IMR-90 (cell line): ENCODE results near the gene MAGI2. TPM values are rescaled to one million over a fixed set of nuclear protein-coding genes. Genes with fewer than 3 reads are reported as not detected.
A peak's percentile ranks its signal among the peaks of the same experiment; 100 is the strongest.

Source experiments
- ATAC-seq: fragments of 200-7000 bp; cut with Tn5 transposase; 2 replicates; pipeline ENCODE4 v1.9.1; 2020; ENCODE audit warnings: low read depth, mild to moderate bottlenecking, moderate library complexity
- BruUV-seq: library from RNA; stranded (reverse); fragments of 400-500 nt; replicated peaks from 2 replicates; lab custom pipeline; 2021; lab: Mats Ljungman, UMichigan
- CTCF ChIA-PET: fragments of 300-600 bp; formaldehyde crosslinking; extraction: SDS; loops from one replicate; lab custom pipeline; 2021; ENCODE audit warnings: antibody characterized with exemption; lab: Yijun Ruan, JAX
- POLR2A ChIA-PET: fragments of 300-600 bp; sonication (Branson Sonifier 250); formaldehyde crosslinking; loops from one replicate; lab custom pipeline; 2022; ENCODE audit warnings: antibody characterized with exemption; ENCODE audit not compliant: unreplicated experiment; lab: Charles Lee
- DNase-seq: peaks from one replicate; pipeline ENCODE4 v3.0.0; 2013
- H2AFZ ChIP-seq: replicated peaks from 2 replicates; pipeline ENCODE3; 2013; ENCODE audit warnings: low read length, mild to moderate bottlenecking; ENCODE audit not compliant: poor library complexity
- H2AK5ac ChIP-seq: 2 replicates; pipeline ENCODE4 v1.6.1; 2013; ENCODE audit warnings: low read depth, low read length, inconsistent platforms
- H2AK9ac ChIP-seq: replicated peaks from 2 replicates; pipeline ENCODE3; 2013; ENCODE audit warnings: mild to moderate bottlenecking, low read depth, low read length, moderate library complexity; ENCODE audit not compliant: poor library complexity
- H2BK120ac ChIP-seq: 2 replicates; pipeline ENCODE4 v1.6.1; 2013; ENCODE audit warnings: low read depth, low read length, inconsistent platforms
- H2BK15ac ChIP-seq: 3 replicates; pipeline ENCODE4 v1.6.1; 2013; ENCODE audit warnings: low read depth, low read length, inconsistent platforms
- H2BK20ac ChIP-seq: 2 replicates; pipeline ENCODE4 v1.6.1; 2013; ENCODE audit warnings: low read depth, mild to moderate bottlenecking, inconsistent platforms, low read length, moderate library complexity
- H2BK5ac ChIP-seq: 2 replicates; pipeline ENCODE4 v1.6.1; 2013; ENCODE audit warnings: mild to moderate bottlenecking, low read depth, low read length, inconsistent platforms; ENCODE audit not compliant: poor library complexity, severe bottlenecking
- H3K14ac ChIP-seq: replicated peaks from 2 replicates; pipeline ENCODE4 v1.6.1; 2013; ENCODE audit warnings: low read depth, low read length, inconsistent platforms
- H3K18ac ChIP-seq: 2 replicates; pipeline ENCODE4 v1.6.1; 2013; ENCODE audit warnings: low read depth, low read length, control low read depth
- H3K23ac ChIP-seq: 2 replicates; pipeline ENCODE4 v1.6.1; 2013; ENCODE audit warnings: low read depth, low read length, inconsistent platforms
- H3K27ac ChIP-seq: 2 replicates; pipeline ENCODE4 v1.5.1; 2013; ENCODE audit warnings: mild to moderate bottlenecking, control low read depth, low read length; ENCODE audit not compliant: insufficient read depth
- H3K27me3 ChIP-seq: 2 replicates; pipeline ENCODE4 v1.6.1; 2013; ENCODE audit warnings: low read length; ENCODE audit not compliant: control insufficient read depth, insufficient read depth
- H3K36me3 ChIP-seq: 2 replicates; pipeline ENCODE4 v1.6.1; 2013; ENCODE audit warnings: low read length, mixed read lengths; ENCODE audit not compliant: control insufficient read depth, insufficient read depth
- H3K4ac ChIP-seq: 2 replicates; pipeline ENCODE4 v1.6.1; 2013; ENCODE audit warnings: low read depth, low read length, inconsistent platforms
- H3K4me1 ChIP-seq: 2 replicates; pipeline ENCODE4 v1.6.1; 2013; ENCODE audit warnings: low read length, mixed read lengths; ENCODE audit not compliant: control insufficient read depth, insufficient read depth
- H3K4me2 ChIP-seq: 2 replicates; pipeline ENCODE4 v1.6.1; 2013; ENCODE audit warnings: low read depth, mild to moderate bottlenecking, control low read depth, low read length, moderate library complexity
- H3K4me3 ChIP-seq: 2 replicates; pipeline ENCODE4 v1.5.1; 2013; ENCODE audit warnings: low read depth, mild to moderate bottlenecking, control low read depth, low read length, moderate library complexity; ENCODE audit not compliant: insufficient read depth
- H3K56ac ChIP-seq: 2 replicates; pipeline ENCODE4 v1.6.1; 2013; ENCODE audit warnings: low read length, inconsistent platforms; ENCODE audit not compliant: insufficient read depth; ENCODE audit errors: extremely low read depth
- H3K79me1 ChIP-seq, 2 experiments: 2 replicates each; pipeline ENCODE4 v1.6.1; 2013; ENCODE audit warnings: low read length in 2 of 2, inconsistent platforms in 1 of 2, low read depth in 1 of 2
- H3K9ac ChIP-seq: 2 replicates; pipeline ENCODE4 v1.6.1; 2013; ENCODE audit warnings: low read depth, low read length, control low read depth
- H3K9me1 ChIP-seq: 2 replicates; pipeline ENCODE4 v1.6.1; 2013; ENCODE audit warnings: low read length, inconsistent platforms; ENCODE audit not compliant: insufficient read depth
- H3K9me3 ChIP-seq: 2 replicates; pipeline ENCODE4 v1.6.1; 2013; ENCODE audit warnings: low read length; ENCODE audit not compliant: control insufficient read depth, insufficient read depth
- H4K20me1 ChIP-seq: 2 replicates; pipeline ENCODE4 v1.6.1; 2013; ENCODE audit warnings: low read length, inconsistent platforms; ENCODE audit not compliant: insufficient read depth
- H4K5ac ChIP-seq: 2 replicates; pipeline ENCODE4 v1.6.1; 2013; ENCODE audit warnings: mild to moderate bottlenecking, low read depth, low read length, control low read depth
- H4K8ac ChIP-seq, 2 experiments: 2 replicates each; pipeline ENCODE4 v1.6.1; 2013; ENCODE audit warnings: low read depth in 2 of 2, low read length in 2 of 2, control low read depth in 1 of 2, inconsistent platforms in 1 of 2
- H4K91ac ChIP-seq: 2 replicates; pipeline ENCODE4 v1.6.1; 2013; ENCODE audit warnings: low read depth, low read length, inconsistent platforms; ENCODE audit not compliant: insufficient read depth
- BHLHE40 ChIP-seq: fragments of 150-350 bp; IDR thresholded peaks from 2 replicates; pipeline ENCODE4 v1.6.1; 2016; ENCODE audit warnings: mild to moderate bottlenecking, low read depth, low read length
- CEBPB ChIP-seq: IDR thresholded peaks from 2 replicates; pipeline ENCODE4 v1.6.1; 2012; ENCODE audit warnings: low read depth, low read length, improper control_type of control experiment
- CHD1 ChIP-seq: IDR thresholded peaks from 2 replicates; pipeline ENCODE4 v1.6.1; 2012; ENCODE audit warnings: low read depth, low read length, improper control_type of control experiment
- CTCF ChIP-seq: conservative IDR thresholded peaks from 2 replicates; pipeline ENCODE4 v1.5.1; 2012; ENCODE audit warnings: mild to moderate bottlenecking, low read depth, low read length, improper control_type of control experiment
- FOS ChIP-seq: fragments of 150-350 bp; IDR thresholded peaks from 2 replicates; pipeline ENCODE4 v1.6.1; 2016; ENCODE audit warnings: low read depth, low read length
- MAFK ChIP-seq: IDR thresholded peaks from 2 replicates; pipeline ENCODE4 v1.6.1; 2012; ENCODE audit warnings: low read depth, low read length, improper control_type of control experiment
- MAZ ChIP-seq: IDR thresholded peaks from 2 replicates; pipeline ENCODE4 v1.6.1; 2012; ENCODE audit warnings: low read depth, mild to moderate bottlenecking, low read length, improper control_type of control experiment, moderate library complexity, borderline replicate concordance
- MXI1 ChIP-seq: IDR thresholded peaks from 2 replicates; pipeline ENCODE4 v1.6.1; 2012; ENCODE audit warnings: low read depth, mild to moderate bottlenecking, low read length, moderate library complexity, borderline replicate concordance
- NFE2L2 ChIP-seq: fragments of 150-350 bp; IDR thresholded peaks from 2 replicates; pipeline ENCODE4 v1.6.1; 2016; ENCODE audit warnings: low read depth, mild to moderate bottlenecking, low read length
- POLR2A ChIP-seq: IDR thresholded peaks from 2 replicates; pipeline ENCODE4 v1.6.1; 2012; ENCODE audit warnings: mild to moderate bottlenecking, low read depth, low read length
- RAD21 ChIP-seq: IDR thresholded peaks from 2 replicates; pipeline ENCODE4 v1.6.1; 2012; ENCODE audit warnings: low read length, improper control_type of control experiment
- RCOR1 ChIP-seq: IDR thresholded peaks from 2 replicates; pipeline ENCODE4 v1.6.1; 2012; ENCODE audit warnings: mild to moderate bottlenecking, low read length, improper control_type of control experiment; ENCODE audit not compliant: insufficient replicate concordance
- RFX5 ChIP-seq: IDR thresholded peaks from 2 replicates; pipeline ENCODE4 v1.8.0; 2012; ENCODE audit warnings: low read depth, mild to moderate bottlenecking, low read length, moderate library complexity
- SMC3 ChIP-seq: fragments of 150-350 bp; IDR thresholded peaks from 2 replicates; pipeline ENCODE4 v1.6.1; 2016; ENCODE audit warnings: low read depth, mild to moderate bottlenecking, antibody characterized with exemption, low read length, moderate library complexity
- USF2 ChIP-seq: fragments of 150-350 bp; IDR thresholded peaks from 2 replicates; pipeline ENCODE4 v1.6.1; 2017; ENCODE audit warnings: mild to moderate bottlenecking, antibody characterized with exemption, low read length, low read depth
- WGBS, 2 experiments: methylation state at CpG; one replicate each; pipeline versions ENCODE4 v1.1.5 to v1.1.7; 2013; ENCODE audit warnings: missing lambda C conversion rate in 2 of 2; ENCODE audit not compliant: insufficient read length in 1 of 2; ENCODE audit errors: extremely low coverage in 2 of 2; 5-methylcytosine and 5-hydroxymethylcytosine counted together
- dilution Hi-C: fragments of 300-500 bp; cut with HindIII; formaldehyde crosslinking; loops from one replicate; pipeline ENCODE4 v1.14.3; 2018; ENCODE audit warnings: low sequenced_read_pairs; ENCODE audit not compliant: unreplicated experiment
- in situ Hi-C: fragments of 300-500 bp; cut with MboI; formaldehyde crosslinking; loops from 3 replicates; pipeline ENCODE4 v1.14.3; 2019; ENCODE audit warnings: low sequenced_read_pairs, inconsistent platforms, mixed read lengths
- intact Hi-C: fragments of 100-400 bp; cut with micrococcal nuclease; formaldehyde crosslinking; loops from 2 replicates; pipeline ENCODE4 v1.10.0; 2022
- polyA plus RNA-seq, 3 experiments: library from polyadenylated mRNA; depleted of rRNA; stranded (reverse); fragments of >200 nt; gene quantifications; 2 replicates each; pipeline ENCODE4 v1.2.3, GENCODE V29; 2012; ENCODE audit warnings: low replicate concordance in 1 of 3
- total RNA-seq: library from RNA; depleted of rRNA; stranded (reverse); fragments of >200 nt; gene quantifications from 2 replicates; pipeline ENCODE4 v1.2.3, GENCODE V29; 2012

The MAGI2 gene
- total and polyA plus RNA-seq, 2 of the 4 experiments (the other 2 are of a cell fraction) = 2.5 to 17.9 TPM

- dilution Hi-C loops (no loop called here), intact Hi-C loops (no loop called here), in situ Hi-C loops (no loop called here)
- BruUV-seq = no TSS peak
- Histone ChIP-seq H3K4me1 (peaks cover 6% of the 10 kb centered on the region; the same call in 1 of the 2 replicates), H2AK5ac (no peak overlapping the region), H3K9me1 (peaks cover 2% of the 10 kb centered on the region; the same call in 1 of the 2 replicates), H3K23ac (peak overlapping the region; percentile 85; the same call in 1 of the 2 replicates), H2BK5ac (peak overlapping the region; percentile 97), H4K5ac (peak overlapping the region; percentile 97; the same call in 1 of the 2 replicates), H3K56ac (peak overlapping the region; percentile 34; the same call in 1 of the 2 replicates), H3K4me2 (peak overlapping the region; percentile 76; the same call in 1 of the 2 replicates), H3K9me3 (no peaks in the 10 kb centered on the region), H2BK20ac (peak overlapping the region; percentile 84), H4K91ac (peak overlapping the region; percentile 77), H3K27me3 (no peaks in the 10 kb centered on the region), H3K79me1 (no peaks in the 10 kb centered on the region), H4K20me1 (no peaks in the 10 kb centered on the region; the same call in 1 of the 2 replicates), H3K14ac (peak overlapping the region; percentile 53), H2BK15ac (peak overlapping the region; percentile 94; the same call in 2 of the 3 replicates), H3K27ac (no peak overlapping the region), H2AK9ac (no peak overlapping the region), H2BK120ac (peak overlapping the region; percentile 84), H3K36me3 (no peaks in the 10 kb centered on the region), H3K9ac (peak overlapping the region; percentile 38; the same call in 1 of the 2 replicates), H2AFZ (no peak overlapping the region), H3K4ac (peak overlapping the region; percentile 75), H3K18ac (peak overlapping the region; percentile 99; the same call in 1 of the 2 replicates), H3K4me3 (no peak overlapping the region), H4K8ac (peak overlapping the region; percentile 38 to 92; a peak in 3 of 4 replicates)
- DNase-seq = peak; percentile 80
- WGBS, 2 experiments = 40% methylated on average over 1 of the region's 5 CpGs; no CpG with 5 or more reads in 1 of the 2 experiments
- peak; percentile 74 for ATAC-seq
- POLR2A ChIA-PET = no interaction called here
- CTCF ChIA-PET = interaction anchor here (0.6 to 0.9 kb wide), 2 partner anchors 28 to 242 kb away, joined by 3 read pairs; no protein-coding TSS in a partner anchor
- TF ChIP-seq POLR2A (no peak), RFX5 (no peak), RAD21 (no peak), MAFK (no peak), USF2 (no peak), CTCF (no peak), MXI1 (no peak), FOS (no peak), SMC3 (no peak), CEBPB (no peak), RCOR1 (no peak), CHD1 (no peak), MAZ (no peak), NFE2L2 (no peak), BHLHE40 (no peak)
Measured at GRCh38 chr7:78473571-78474301, 979.7 kb downstream of the MAGI2 start.
